ENCODE results near the gene USPL1.
"Not testable (repeated sequence)": the region's sequence is repeated elsewhere in the genome, so short reads cannot be mapped to it uniquely, and the experiment has no call there.

Gene USPL1

GRCh38 chr13:30593001-30593400 is 24.7 kb upstream of the USPL1 start:
- POLR2A ChIA-PET: no interaction called here
- CTCF ChIA-PET: no interaction called here

DNA sequence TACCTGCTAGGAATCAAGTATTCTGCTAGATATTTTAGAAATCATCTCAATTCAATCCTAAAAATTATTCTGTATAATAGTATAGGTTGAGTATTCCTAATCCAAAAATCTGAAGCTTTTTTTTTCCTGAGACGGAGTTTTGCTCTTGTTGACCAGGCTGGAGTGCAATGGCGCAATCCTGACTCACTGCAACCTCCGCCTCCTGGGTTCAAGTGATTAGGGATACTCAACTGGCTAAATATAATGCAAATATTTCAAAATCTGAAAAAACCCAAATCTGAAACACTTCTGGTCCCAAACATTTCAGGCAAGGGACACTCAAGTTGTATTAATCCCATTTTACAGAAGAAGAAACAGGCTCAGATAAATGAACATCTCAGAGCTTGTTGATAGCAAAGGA is 17.2 kb upstream of the USPL1 start:
- no peak for TF ChIP-seq CTCF (IDR thresholded peaks at IDR 0.05; ENCODE audit: control extremely low read depth, extremely low read depth, low read depth, missing control alignments)
- CTCF ChIA-PET: interaction anchor here (1.3 kb wide), 1 partner anchor 23 kb away, joined by 3 read pairs; no protein-coding TSS in a partner anchor
- DNase-seq (ENCODE audit: extremely low spot score): no peak
- POLR2A ChIA-PET: no interaction called here

More at GRCh38 chr13:30593001-30593400, 24.7 kb upstream of the USPL1 start:
- no peak for DNase-seq (ENCODE audit: extremely low spot score)
- TF ChIP-seq CTCF (IDR thresholded peaks at IDR 0.05; ENCODE audit: control extremely low read depth, extremely low read depth, low read depth, missing control alignments): no peak

GRCh38 chr13:30601836-30602235 is 15.9 kb upstream of the USPL1 start:
- no peak for DNase-seq (ENCODE audit: extremely low spot score)
- no peak for TF ChIP-seq CTCF (IDR thresholded peaks at IDR 0.05; ENCODE audit: control extremely low read depth, extremely low read depth, low read depth, missing control alignments)
- CTCF ChIA-PET: interaction anchor here (1.2 kb wide), 1 partner anchor 14 kb away, joined by 3 read pairs; no protein-coding TSS in a partner anchor
- POLR2A ChIA-PET: no interaction called here

DNA sequence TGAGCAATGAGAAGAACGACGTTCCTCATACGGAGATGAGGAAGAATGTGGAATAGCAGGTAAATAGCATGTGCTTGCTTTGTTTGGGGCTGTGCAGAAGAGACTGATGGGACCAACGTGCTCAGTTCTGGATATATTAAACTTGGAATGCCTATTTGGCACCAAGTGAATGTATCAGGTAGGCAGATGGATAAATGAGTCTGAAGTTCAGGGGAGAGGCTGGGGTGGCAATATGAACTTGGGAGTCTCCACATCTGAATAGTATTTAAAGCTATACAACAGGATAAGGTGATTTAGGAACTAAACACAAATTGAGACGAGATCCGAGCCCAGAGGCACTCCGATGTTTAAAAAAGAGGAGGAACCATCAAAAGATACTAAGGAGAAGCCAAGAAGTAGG is 12.7 kb upstream of the USPL1 start:
- ChIA-PET CTCF (interaction anchor here (1.0 kb wide), 1 partner anchor 440 kb away, joined by 3 read pairs; no protein-coding TSS in a partner anchor), POLR2A (no interaction called here)
- no peak for TF ChIP-seq CTCF (IDR thresholded peaks at IDR 0.05; ENCODE audit: control extremely low read depth, extremely low read depth, low read depth, missing control alignments)
- no peak for DNase-seq (ENCODE audit: extremely low spot score)

DNA sequence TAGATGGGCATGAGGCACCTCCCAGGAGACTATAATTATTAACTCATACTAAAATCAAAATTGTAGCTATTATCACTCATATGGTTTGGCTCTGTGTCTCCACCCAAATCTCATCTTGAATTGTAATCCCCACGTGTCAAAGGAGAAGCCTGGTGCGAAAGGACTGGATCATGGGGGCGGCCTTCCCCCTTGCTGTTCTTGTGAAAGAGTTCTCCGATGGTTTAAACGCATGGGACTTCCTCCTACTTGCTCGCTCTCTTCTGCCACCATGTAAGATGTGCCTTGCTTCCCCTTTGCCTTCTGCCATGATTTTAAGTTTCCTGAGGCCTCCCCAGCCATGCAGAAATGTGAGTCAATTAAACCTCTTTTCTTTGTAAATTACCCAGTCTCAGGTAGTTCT is 10.5 kb upstream of the USPL1 start:
- DNase-seq (ENCODE audit: extremely low spot score); POLR2A ChIA-PET: not testable (repeated sequence)
- CTCF ChIA-PET: interaction anchor here (1.7 kb wide), 1 partner anchor 10 kb away, joined by 7 read pairs; no protein-coding TSS in a partner anchor

- CTCF ChIA-PET: interaction anchor here (1.1 to 1.7 kb wide), 3 partner anchors 10 to 17 kb away, joined by 3 to 11 read pairs (median 7); partner anchors contain the start of gene USPL1
Observed at GRCh38 chr13:30607908-30608307, 9.8 kb upstream of the USPL1 start.

More at GRCh38 chr13:30607908-30608307, 9.8 kb upstream of the USPL1 start:
- peak; percentile 80 for DNase-seq (ENCODE audit: extremely low spot score)
- POLR2A ChIA-PET: interaction anchor here (0.6 kb wide), 1 partner anchor 193 kb away, joined by 4 read pairs; no protein-coding TSS in a partner anchor
- TF ChIP-seq CTCF (IDR thresholded peaks at IDR 0.05; ENCODE audit: control extremely low read depth, extremely low read depth, low read depth, missing control alignments): no peak

Data from GM10248 (cell line).